Muscle layer of colon (tissue), 2 donors: ENCODE data around the gene GRID2.

ENCODE experiments used
- H3K27ac ChIP-seq: one replicate; pipeline ENCODE4 v1.7.0; 2013; ENCODE audit warnings: low read depth, mild to moderate bottlenecking, low read length, moderate library complexity
- H3K27me3 ChIP-seq, 2 donors: one replicate each; pipeline ENCODE4 v1.7.0; 2013; ENCODE audit warnings: low read length in 2 of 2, mild to moderate bottlenecking in 2 of 2; ENCODE audit not compliant: insufficient read depth in 2 of 2, control insufficient read depth in 1 of 2
- H3K36me3 ChIP-seq: one replicate; pipeline ENCODE4 v1.7.0; 2013; ENCODE audit warnings: mild to moderate bottlenecking, low read length; ENCODE audit not compliant: insufficient read depth
- H3K4me1 ChIP-seq: one replicate; pipeline ENCODE4 v1.7.0; 2013; ENCODE audit warnings: mild to moderate bottlenecking, low read length; ENCODE audit not compliant: insufficient read depth
- H3K4me3 ChIP-seq, 2 donors: one replicate each; pipeline ENCODE4 v1.7.0; 2013; ENCODE audit warnings: low read length in 2 of 2, low read depth in 1 of 2, mild to moderate bottlenecking in 1 of 2, moderate library complexity in 1 of 2
- H3K9ac ChIP-seq: one replicate; pipeline ENCODE4 v1.7.0; 2013; ENCODE audit warnings: low read length
- H3K9me3 ChIP-seq: one replicate; pipeline ENCODE4 v1.7.0; 2013; ENCODE audit warnings: mild to moderate bottlenecking, low read length
- donor health status: abdominal sarcoma.
- donor health status: Adenocarcinoma of cecum.

Gene GRID2

GRCh38 chr4:93168053-93168452 is 864.3 kb downstream of the GRID2 start:
- H3K9ac ChIP-seq, result no peak overlapping the region
- H3K36me3 ChIP-seq, result no peaks in the 10 kb centered on the region
- no peaks in the 10 kb centered on the region for H3K4me1 ChIP-seq
- no peaks in the 10 kb centered on the region for H3K9me3 ChIP-seq
- H3K27me3 ChIP-seq, result no peaks in the 10 kb centered on the region
- no peak overlapping the region for H3K4me3 ChIP-seq
- no peak overlapping the region for H3K27ac ChIP-seq

GRCh38 chr4:93169966-93170365 is 866.2 kb downstream of the GRID2 start:
- Histone ChIP-seq H3K9ac (no peak overlapping the region), H3K27ac (no peak overlapping the region), H3K36me3 (no peaks in the 10 kb centered on the region), H3K4me3 (no peak overlapping the region), H3K9me3 (no peaks in the 10 kb centered on the region), H3K4me1 (no peaks in the 10 kb centered on the region), H3K27me3 (no peaks in the 10 kb centered on the region)

- no peak overlapping the region for H3K27ac ChIP-seq
- H3K27me3 ChIP-seq, result no peaks in the 10 kb centered on the region
- H3K9me3 ChIP-seq, result no peaks in the 10 kb centered on the region
- H3K9ac ChIP-seq, result no peak overlapping the region
- no peak overlapping the region for H3K4me3 ChIP-seq
- no peaks in the 10 kb centered on the region for H3K4me1 ChIP-seq
- no peaks in the 10 kb centered on the region for H3K36me3 ChIP-seq
Observed at GRCh38 chr4:93174598-93174997, 870.8 kb downstream of the GRID2 start.

GRCh38 chr4:93178279-93178678 is 874.5 kb downstream of the GRID2 start:
- Histone ChIP-seq H3K4me1 (no peaks in the 10 kb centered on the region), H3K4me3 (no peak overlapping the region), H3K9me3 (no peaks in the 10 kb centered on the region), H3K27me3 (no peaks in the 10 kb centered on the region), H3K27ac (no peak overlapping the region), H3K36me3 (no peaks in the 10 kb centered on the region), H3K9ac (no peak overlapping the region)

GRCh38 chr4:93179044-93179443 is 875.3 kb downstream of the GRID2 start:
- no peak overlapping the region for H3K27ac ChIP-seq
- no peaks in the 10 kb centered on the region for H3K27me3 ChIP-seq
- H3K36me3 ChIP-seq, result no peaks in the 10 kb centered on the region
- H3K9me3 ChIP-seq, result no peaks in the 10 kb centered on the region
- no peaks in the 10 kb centered on the region for H3K4me1 ChIP-seq
- H3K9ac ChIP-seq, result no peak overlapping the region
- H3K4me3 ChIP-seq, result no peak overlapping the region

- H3K36me3 ChIP-seq, result no peaks in the 10 kb centered on the region
- no peaks in the 10 kb centered on the region for H3K27me3 ChIP-seq
- no peak overlapping the region for H3K4me3 ChIP-seq
- H3K9me3 ChIP-seq, result no peaks in the 10 kb centered on the region
- no peak overlapping the region for H3K9ac ChIP-seq
- H3K27ac ChIP-seq, result no peak overlapping the region
- no peaks in the 10 kb centered on the region for H3K4me1 ChIP-seq
Observed at GRCh38 chr4:93182722-93183121, 879.0 kb downstream of the GRID2 start.

- Histone ChIP-seq H3K9ac (no peak overlapping the region), H3K27ac (no peak overlapping the region), H3K36me3 (no peaks in the 10 kb centered on the region)
Observed at GRCh38 chr4:93183576-93183975, 879.8 kb downstream of the GRID2 start.

GRCh38 chr4:93184053-93184452 is 880.3 kb downstream of the GRID2 start:
- no peak overlapping the region for H3K4me3 ChIP-seq
- H3K27ac ChIP-seq, result no peak overlapping the region
- no peak overlapping the region for H3K9ac ChIP-seq
- H3K9me3 ChIP-seq, result no peaks in the 10 kb centered on the region
- no peaks in the 10 kb centered on the region for H3K4me1 ChIP-seq
- no peaks in the 10 kb centered on the region for H3K27me3 ChIP-seq
- H3K36me3 ChIP-seq, result no peaks in the 10 kb centered on the region

More at GRCh38 chr4:93183576-93183975, 879.8 kb downstream of the GRID2 start:
- Histone ChIP-seq H3K4me3 (no peak overlapping the region), H3K9me3 (no peaks in the 10 kb centered on the region), H3K27me3 (no peaks in the 10 kb centered on the region), H3K4me1 (no peaks in the 10 kb centered on the region)

- Histone ChIP-seq H3K27ac (no peak overlapping the region), H3K36me3 (no peaks in the 10 kb centered on the region), H3K27me3 (no peaks in the 10 kb centered on the region), H3K9me3 (no peaks in the 10 kb centered on the region), H3K4me1 (no peaks in the 10 kb centered on the region), H3K4me3 (no peak overlapping the region), H3K9ac (no peak overlapping the region)
Observed at GRCh38 chr4:93186846-93187245, 883.1 kb downstream of the GRID2 start.

GRCh38 chr4:93187466-93187865 is 883.7 kb downstream of the GRID2 start:
- Histone ChIP-seq H3K36me3 (no peaks in the 10 kb centered on the region), H3K4me1 (no peaks in the 10 kb centered on the region), H3K9me3 (no peaks in the 10 kb centered on the region), H3K27ac (no peak overlapping the region), H3K27me3 (no peaks in the 10 kb centered on the region), H3K9ac (no peak overlapping the region), H3K4me3 (no peak overlapping the region)

- Histone ChIP-seq H3K9ac (no peak overlapping the region), H3K9me3 (no peaks in the 10 kb centered on the region), H3K27me3 (no peaks in the 10 kb centered on the region), H3K4me3 (no peak overlapping the region), H3K36me3 (no peaks in the 10 kb centered on the region), H3K4me1 (no peaks in the 10 kb centered on the region), H3K27ac (no peak overlapping the region)
Observed at GRCh38 chr4:93187892-93188291, 884.1 kb downstream of the GRID2 start.

- Histone ChIP-seq H3K27me3 (no peaks in the 10 kb centered on the region), H3K9me3 (no peaks in the 10 kb centered on the region), H3K27ac (no peak overlapping the region), H3K9ac (no peak overlapping the region), H3K36me3 (no peaks in the 10 kb centered on the region), H3K4me1 (no peaks in the 10 kb centered on the region), H3K4me3 (no peak overlapping the region)
Observed at GRCh38 chr4:93199492-93199891, 895.7 kb downstream of the GRID2 start.
